OCI-LY1 (cell line): ENCODE results near the gene ABCE1.

Source experiments
- EZH2 ChIP-seq: fragments of 200-600 bp; sonication (generic), shearing (Covaris generic); IDR thresholded peaks from 2 replicates; pipeline ENCODE4 v1.8.0; 2017; ENCODE audit warnings: borderline replicate concordance, mixed run types, mild to moderate bottlenecking, antibody characterized with exemption, low read length, moderate library complexity, mixed read lengths
- TF ChIP-seq, protein P1 (sequence below): fragments of 200-600 bp; sonication (generic), shearing (Covaris generic); IDR thresholded peaks from 2 replicates; pipeline ENCODE4 v1.5.1; 2017; ENCODE audit warnings: mild to moderate bottlenecking, antibody characterized with exemption, low read length, moderate library complexity, mixed read lengths

DNA sequence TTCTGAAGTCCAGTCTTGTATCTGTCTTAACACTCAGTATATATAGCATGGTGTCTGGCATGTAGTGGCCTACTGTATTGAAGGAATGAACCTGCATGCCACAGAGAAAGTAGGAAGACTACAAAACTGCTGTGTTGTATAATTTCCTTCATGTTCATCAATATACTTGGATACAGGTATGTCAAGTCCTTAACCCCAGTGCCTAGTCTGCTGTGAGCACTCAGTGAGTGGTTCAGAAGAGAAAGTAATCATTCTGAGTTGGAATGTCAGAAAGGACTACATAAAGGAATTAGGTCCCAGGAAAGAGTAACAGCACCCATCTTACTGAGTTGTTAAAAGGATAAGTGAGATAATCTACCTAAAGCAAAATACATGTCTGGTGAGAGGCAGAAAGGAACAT, 32.0 kb downstream of the ABCE1 start:
- TF ChIP-seq, protein P1, sequence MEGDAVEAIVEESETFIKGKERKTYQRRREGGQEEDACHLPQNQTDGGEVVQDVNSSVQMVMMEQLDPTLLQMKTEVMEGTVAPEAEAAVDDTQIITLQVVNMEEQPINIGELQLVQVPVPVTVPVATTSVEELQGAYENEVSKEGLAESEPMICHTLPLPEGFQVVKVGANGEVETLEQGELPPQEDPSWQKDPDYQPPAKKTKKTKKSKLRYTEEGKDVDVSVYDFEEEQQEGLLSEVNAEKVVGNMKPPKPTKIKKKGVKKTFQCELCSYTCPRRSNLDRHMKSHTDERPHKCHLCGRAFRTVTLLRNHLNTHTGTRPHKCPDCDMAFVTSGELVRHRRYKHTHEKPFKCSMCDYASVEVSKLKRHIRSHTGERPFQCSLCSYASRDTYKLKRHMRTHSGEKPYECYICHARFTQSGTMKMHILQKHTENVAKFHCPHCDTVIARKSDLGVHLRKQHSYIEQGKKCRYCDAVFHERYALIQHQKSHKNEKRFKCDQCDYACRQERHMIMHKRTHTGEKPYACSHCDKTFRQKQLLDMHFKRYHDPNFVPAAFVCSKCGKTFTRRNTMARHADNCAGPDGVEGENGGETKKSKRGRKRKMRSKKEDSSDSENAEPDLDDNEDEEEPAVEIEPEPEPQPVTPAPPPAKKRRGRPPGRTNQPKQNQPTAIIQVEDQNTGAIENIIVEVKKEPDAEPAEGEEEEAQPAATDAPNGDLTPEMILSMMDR: no peak
- no peak for TF ChIP-seq EZH2
